Measurements from ENCODE around the gene PIGR.
"Not testable (repeated sequence)": the region's sequence is repeated elsewhere in the genome, so short reads cannot be mapped to it uniquely, and the experiment has no call there.

PIGR gene

GRCh38 chr1:206932177-206932576, 14.1 kb downstream of the PIGR start:
- no peak for DNase-seq

- no peak for DNase-seq
Measured at GRCh38 chr1:206931709-206932108, 14.6 kb downstream of the PIGR start.

- DNase-seq, result no peak
Measured at GRCh38 chr1:206930210-206930798, 16.0 kb downstream of the PIGR start.

- DNase-seq, result no peak
Measured at GRCh38 chr1:206929524-206929923, 16.7 kb downstream of the PIGR start.

- DNase-seq, result no peak
Measured at GRCh38 chr1:206926286-206926685, 20.0 kb downstream of the PIGR start.

- no peak for DNase-seq
Measured at GRCh38 chr1:206925106-206925736, 21.0 kb downstream of the PIGR start.

GRCh38 chr1:206924592-206925105, 21.6 kb downstream of the PIGR start:
- no peak for DNase-seq

- DNase-seq, result not testable (repeated sequence)
Measured at GRCh38 chr1:206923961-206924557, 22.2 kb downstream of the PIGR start.

GRCh38 chr1:206923009-206923960, 23.0 kb downstream of the PIGR start:
- DNase-seq, result no peak

- DNase-seq, result no peak
Measured at GRCh38 chr1:206922524-206922923, 23.7 kb downstream of the PIGR start.

GRCh38 chr1:206921772-206922265, 24.4 kb downstream of the PIGR start, which contains the start of gene FCMR:
TSS of gene FCMR (minus strand) at chr1:206921941. CDS start at chr1:206921854, 87 bp downstream.
- DNase-seq, result no peak

- DNase-seq, result no peak
Measured at GRCh38 chr1:206918076-206918475, 28.2 kb downstream of the PIGR start.

GRCh38 chr1:206916000-206916709, 30.1 kb downstream of the PIGR start:
- DNase-seq, result no peak

- DNase-seq, result no peak
Measured at GRCh38 chr1:206915030-206915735, 31.1 kb downstream of the PIGR start.

- no peak for DNase-seq
Measured at GRCh38 chr1:206913766-206914537, 32.3 kb downstream of the PIGR start.

- peak; percentile 82 for DNase-seq
Measured at GRCh38 chr1:206912445-206913095, 33.7 kb downstream of the PIGR start.

- DNase-seq, result peak; percentile 60
Measured at GRCh38 chr1:206911064-206911663, 35.1 kb downstream of the PIGR start.

GRCh38 chr1:206909883-206910318, 36.4 kb downstream of the PIGR start:
- DNase-seq, result no peak

GRCh38 chr1:206909161-206909882, 36.9 kb downstream of the PIGR start:
- DNase-seq, result peak; percentile 83
